Medulla oblongata (tissue), 1 donor: ENCODE measurements around the gene SLC30A5.
"Not testable (repeated sequence)": the region's sequence is repeated elsewhere in the genome, so short reads cannot be mapped to it uniquely, and the experiment has no call there.

Experiments
- DNase-seq: peaks from one replicate; pipeline ENCODE4 v3.0.0-alpha.2; 2015; ENCODE audit errors: extremely low spot score

Gene SLC30A5

GRCh38 chr5:69093771-69094482, at the start of gene SLC30A5:
SLC30A5 (plus strand) TSS chr5:69094014; CDS start chr5:69094256, 242 bp downstream.
- peak; percentile 100 for DNase-seq

- DNase-seq = not testable (repeated sequence)
These were observed 48.6 kb upstream of the SLC30A5 start for GRCh38 chr5:69045213-69045612.

- DNase-seq = no peak
These were observed 47.3 kb upstream of the SLC30A5 start for GRCh38 chr5:69046375-69046957.

- DNase-seq = peak; percentile 30
These were observed 45.6 kb upstream of the SLC30A5 start for GRCh38 chr5:69048230-69048629.

GRCh38 chr5:69049151-69049550, 44.7 kb upstream of the SLC30A5 start:
- DNase-seq = no peak

- no peak for DNase-seq
These were observed 44.0 kb upstream of the SLC30A5 start for GRCh38 chr5:69049796-69050195.

GRCh38 chr5:69050214-69050613, 43.6 kb upstream of the SLC30A5 start:
- DNase-seq = no peak

GRCh38 chr5:69052181-69052580, 41.6 kb upstream of the SLC30A5 start:
- no peak for DNase-seq

- DNase-seq = no peak
These were observed 18.9 kb upstream of the SLC30A5 start for GRCh38 chr5:69074664-69075521.

- DNase-seq = no peak
These were observed 18.2 kb upstream of the SLC30A5 start for GRCh38 chr5:69075522-69076179.

- no peak for DNase-seq
These were observed 14.8 kb upstream of the SLC30A5 start for GRCh38 chr5:69078921-69079540.

- DNase-seq = no peak
These were observed 14.3 kb upstream of the SLC30A5 start for GRCh38 chr5:69079556-69079955.

- no peak for DNase-seq
These were observed 10.4 kb upstream of the SLC30A5 start for GRCh38 chr5:69083412-69083811.

- DNase-seq = no peak
These were observed 9.6 kb upstream of the SLC30A5 start for GRCh38 chr5:69084195-69084594.

GRCh38 chr5:69084903-69085302, 8.9 kb upstream of the SLC30A5 start:
- DNase-seq = no peak

GRCh38 chr5:69086206-69086605, 7.6 kb upstream of the SLC30A5 start:
- no peak for DNase-seq

GRCh38 chr5:69088006-69088405, 5.8 kb upstream of the SLC30A5 start:
- DNase-seq = not testable (repeated sequence)

- no peak for DNase-seq
These were observed 3.7 kb upstream of the SLC30A5 start for GRCh38 chr5:69090158-69090557.

GRCh38 chr5:69091771-69092170, 2.0 kb upstream of the SLC30A5 start:
- no peak for DNase-seq

- no peak for DNase-seq
These were observed 845 bp upstream of the SLC30A5 start for GRCh38 chr5:69092969-69093368.

GRCh38 chr5:69099302-69099701, 5.5 kb downstream of the SLC30A5 start:
- DNase-seq = no peak

GRCh38 chr5:69103521-69103920, 9.7 kb downstream of the SLC30A5 start:
- no peak for DNase-seq
